Measurements from ENCODE around the gene ENTPD2.

Gene ENTPD2

DNA sequence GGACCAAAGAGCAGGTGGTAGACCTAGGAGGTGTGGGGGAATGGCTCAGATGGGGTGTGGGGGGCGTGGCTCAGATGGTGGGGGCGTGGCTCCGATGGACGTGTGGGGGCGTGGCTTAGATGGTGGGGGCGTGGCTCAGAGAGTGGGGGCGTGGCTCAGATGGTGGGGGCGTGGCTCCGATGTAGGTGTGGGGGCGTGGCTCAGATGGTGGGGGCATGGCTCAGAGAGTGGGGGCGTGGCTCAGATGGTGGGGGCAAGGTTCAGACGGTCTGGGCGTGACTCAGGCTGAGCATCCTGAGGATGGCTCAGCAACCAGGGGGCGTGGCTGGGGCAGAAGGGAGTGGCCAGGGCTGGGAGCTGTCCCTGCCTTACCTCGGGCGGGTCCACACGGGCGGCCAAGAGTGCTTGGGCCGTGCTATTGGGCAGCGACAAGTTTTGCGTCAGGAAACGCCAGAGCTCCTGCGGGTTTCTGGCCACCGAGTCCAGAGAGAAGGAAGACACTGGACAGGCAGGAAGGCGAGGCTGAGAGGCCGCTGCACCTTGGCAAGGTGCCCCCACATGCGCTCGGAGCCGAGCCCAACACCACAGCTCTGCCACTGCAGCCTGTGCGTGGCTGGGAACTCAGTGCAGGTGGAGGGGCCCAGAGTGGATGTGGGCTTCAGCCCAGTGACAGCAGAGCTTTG lies 31.7 kb downstream of the ENTPD2 start:
- Histone ChIP-seq H2AFZ (no peak overlapping the region), H3K27ac (no peak overlapping the region), H3K27me3 (ENCODE audit: control insufficient read depth, insufficient read depth, low read length) (no peaks in the 10 kb centered on the region), H3K36me3 (ENCODE audit: control insufficient read depth, insufficient read depth, low read length) (no peaks in the 10 kb centered on the region), H3K4me1 (peaks cover 8% of the 10 kb centered on the region), H3K9me3 (ENCODE audit: control insufficient read depth, low read length) (no peaks in the 10 kb centered on the region), H3K4me2 (ENCODE audit: low read length) (no peak overlapping the region), H3K79me2 (peaks cover 1% of the 10 kb centered on the region), H3K4me3 (ENCODE audit: low read depth, low read length) (no peak overlapping the region), H3K9ac (no peak overlapping the region)
- TF ChIP-seq, protein P1, sequence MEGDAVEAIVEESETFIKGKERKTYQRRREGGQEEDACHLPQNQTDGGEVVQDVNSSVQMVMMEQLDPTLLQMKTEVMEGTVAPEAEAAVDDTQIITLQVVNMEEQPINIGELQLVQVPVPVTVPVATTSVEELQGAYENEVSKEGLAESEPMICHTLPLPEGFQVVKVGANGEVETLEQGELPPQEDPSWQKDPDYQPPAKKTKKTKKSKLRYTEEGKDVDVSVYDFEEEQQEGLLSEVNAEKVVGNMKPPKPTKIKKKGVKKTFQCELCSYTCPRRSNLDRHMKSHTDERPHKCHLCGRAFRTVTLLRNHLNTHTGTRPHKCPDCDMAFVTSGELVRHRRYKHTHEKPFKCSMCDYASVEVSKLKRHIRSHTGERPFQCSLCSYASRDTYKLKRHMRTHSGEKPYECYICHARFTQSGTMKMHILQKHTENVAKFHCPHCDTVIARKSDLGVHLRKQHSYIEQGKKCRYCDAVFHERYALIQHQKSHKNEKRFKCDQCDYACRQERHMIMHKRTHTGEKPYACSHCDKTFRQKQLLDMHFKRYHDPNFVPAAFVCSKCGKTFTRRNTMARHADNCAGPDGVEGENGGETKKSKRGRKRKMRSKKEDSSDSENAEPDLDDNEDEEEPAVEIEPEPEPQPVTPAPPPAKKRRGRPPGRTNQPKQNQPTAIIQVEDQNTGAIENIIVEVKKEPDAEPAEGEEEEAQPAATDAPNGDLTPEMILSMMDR (IDR thresholded peaks at IDR 0.05) = no peak

DNA sequence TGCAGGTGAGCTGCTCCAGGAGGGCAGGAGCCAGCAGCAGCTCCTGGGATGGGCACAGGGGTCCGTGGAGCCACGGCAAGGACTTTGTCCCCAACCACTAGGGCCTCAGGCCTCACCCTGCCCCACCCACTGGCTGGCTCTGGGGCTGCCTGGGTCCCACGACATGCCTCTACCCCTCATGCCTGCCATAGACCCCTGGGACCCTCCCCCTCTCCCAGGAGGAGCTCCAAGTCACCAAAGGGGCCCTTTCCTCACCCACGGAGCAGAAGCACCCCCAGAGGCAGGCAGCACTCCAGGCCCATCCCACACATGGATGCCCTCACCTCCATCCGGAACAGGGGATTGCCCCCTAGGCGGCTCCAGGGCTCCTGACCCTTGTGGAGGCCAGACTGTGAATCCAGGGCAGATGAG lies 32.3 kb downstream of the ENTPD2 start:
- Histone ChIP-seq H3K9ac (no peak overlapping the region), H3K4me1 (peaks cover 4% of the 10 kb centered on the region), H3K27ac (no peak overlapping the region)

DNA sequence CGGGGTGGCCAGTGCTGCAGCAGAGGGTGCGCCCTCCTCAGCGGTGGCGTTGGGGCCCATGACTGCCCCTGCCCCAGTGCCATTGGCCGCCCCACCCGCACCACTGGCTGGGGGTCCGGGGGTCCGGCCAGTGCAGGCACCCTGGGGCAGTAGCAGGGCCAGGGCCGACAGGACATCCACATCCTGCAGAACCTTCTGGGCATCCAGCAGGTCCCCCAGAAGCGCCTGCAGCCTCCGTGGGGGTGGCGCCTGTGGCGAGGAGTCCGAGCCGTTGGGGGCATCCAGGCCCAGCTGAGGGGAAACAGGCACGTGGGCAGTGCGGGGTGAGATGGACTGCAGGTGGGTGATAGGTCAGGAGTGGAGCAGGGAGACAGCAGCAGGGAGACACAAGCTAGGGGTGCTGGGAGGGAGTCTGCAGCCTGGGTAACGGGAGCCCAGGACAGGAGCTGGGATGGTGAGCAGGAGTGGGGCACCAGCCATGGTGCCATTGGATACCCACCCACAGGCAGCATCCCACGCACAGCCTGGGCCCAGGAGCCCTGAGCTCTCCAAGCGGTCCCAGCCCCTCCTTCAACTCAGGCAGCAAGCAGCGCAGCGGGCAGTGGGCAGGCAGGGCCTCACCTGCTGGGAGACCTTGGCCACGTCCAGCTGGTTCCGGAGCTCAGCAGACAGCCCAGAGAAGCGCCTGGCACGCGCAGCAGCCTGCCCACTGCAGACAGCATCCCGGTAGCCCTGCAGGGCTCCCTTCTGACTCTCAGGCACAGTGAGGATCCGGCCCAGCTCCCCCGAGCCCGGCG lies 32.9 kb downstream of the ENTPD2 start:
- Histone ChIP-seq H3K9me3 (ENCODE audit: control insufficient read depth, low read length) (no peaks in the 10 kb centered on the region), H3K79me2 (no peaks in the 10 kb centered on the region), H3K27me3 (ENCODE audit: control insufficient read depth, insufficient read depth, low read length) (no peaks in the 10 kb centered on the region), H3K36me3 (ENCODE audit: control insufficient read depth, insufficient read depth, low read length) (no peaks in the 10 kb centered on the region), H2AFZ (no peak overlapping the region), H3K4me3 (ENCODE audit: low read depth, low read length) (no peak overlapping the region), H3K4me2 (ENCODE audit: low read length) (no peak overlapping the region), H3K27ac (no peak overlapping the region), H3K9ac (no peak overlapping the region), H3K4me1 (peaks cover 1% of the 10 kb centered on the region)
- TF ChIP-seq, protein P1 (IDR thresholded peaks at IDR 0.05) = no peak

More for the DNA sequence above, 32.3 kb downstream of the ENTPD2 start:
- H3K9me3 ChIP-seq (ENCODE audit: control insufficient read depth, low read length) = no peaks in the 10 kb centered on the region
- H3K36me3 ChIP-seq (ENCODE audit: control insufficient read depth, insufficient read depth, low read length) = no peaks in the 10 kb centered on the region
- H2AFZ ChIP-seq = no peak overlapping the region
- no peaks in the 10 kb centered on the region for H3K79me2 ChIP-seq
- TF ChIP-seq, protein P1 (IDR thresholded peaks at IDR 0.05) = no peak
- no peak overlapping the region for H3K4me3 ChIP-seq (ENCODE audit: low read depth, low read length)
- H3K27me3 ChIP-seq (ENCODE audit: control insufficient read depth, insufficient read depth, low read length) = no peaks in the 10 kb centered on the region
- no peak overlapping the region for H3K4me2 ChIP-seq (ENCODE audit: low read length)

DNA sequence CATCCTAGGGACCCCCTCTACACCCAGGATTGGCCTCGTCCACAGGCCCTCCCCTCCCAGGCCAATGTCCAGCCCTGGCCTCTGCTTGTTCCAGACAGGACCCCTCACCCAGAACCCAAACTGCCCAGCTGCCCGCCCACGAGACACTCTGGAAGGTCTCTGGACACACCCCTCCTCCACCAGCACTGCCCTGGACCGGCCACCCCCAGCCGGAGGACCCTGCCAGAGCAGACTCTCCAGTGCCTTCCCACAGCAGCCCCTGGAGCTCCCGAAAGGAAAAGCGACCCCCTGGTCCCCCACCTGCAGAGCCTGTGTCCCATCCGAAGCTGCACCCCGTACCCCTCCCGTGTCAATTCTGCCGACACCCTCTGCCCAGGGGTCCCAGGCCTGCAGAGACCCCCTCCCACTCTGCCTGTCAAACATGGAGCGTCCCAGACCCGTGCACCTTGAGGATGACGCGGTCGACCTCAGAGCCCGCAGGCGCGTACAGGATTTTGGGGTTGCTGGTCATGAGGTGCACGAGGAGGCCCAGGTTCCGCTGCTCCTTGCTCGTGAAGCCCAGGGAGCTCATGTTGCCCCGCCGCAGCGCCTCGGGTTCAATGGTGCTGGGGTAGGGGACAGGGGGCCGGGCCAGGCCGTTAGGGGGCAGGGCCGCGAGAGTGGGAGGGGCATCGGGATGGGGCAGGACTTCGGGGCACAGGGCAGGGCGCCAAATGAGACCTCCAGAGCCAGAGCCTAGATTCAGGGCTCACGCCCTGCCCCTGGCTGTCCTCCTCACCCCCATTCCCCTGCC lies 33.8 kb downstream of the ENTPD2 start:
- Histone ChIP-seq H3K36me3 (ENCODE audit: control insufficient read depth, insufficient read depth, low read length) (no peaks in the 10 kb centered on the region), H3K4me1 (no peaks in the 10 kb centered on the region), H3K27ac (no peak overlapping the region)

More for the DNA sequence above, 33.8 kb downstream of the ENTPD2 start:
- Histone ChIP-seq H3K27me3 (ENCODE audit: control insufficient read depth, insufficient read depth, low read length) (no peaks in the 10 kb centered on the region), H3K4me3 (ENCODE audit: low read depth, low read length) (no peak overlapping the region), H3K9me3 (ENCODE audit: control insufficient read depth, low read length) (no peaks in the 10 kb centered on the region), H3K9ac (no peak overlapping the region), H3K79me2 (no peaks in the 10 kb centered on the region), H3K4me2 (ENCODE audit: low read length) (no peak overlapping the region), H2AFZ (no peak overlapping the region)
- TF ChIP-seq, protein P1 (IDR thresholded peaks at IDR 0.05) = no peak

All from parathyroid adenoma (tissue), 2 donors.